ENCODE data around the gene DNAH12. TPM values are rescaled to one million over a fixed set of nuclear protein-coding genes. Genes with fewer than 3 reads are reported as not detected.
"Not testable (repeated sequence)": the region's sequence is repeated elsewhere in the genome, so short reads cannot be mapped to it uniquely, and the experiment has no call there.

The DNAH12 gene
- total RNA-seq, 2 experiments from 2014 or later, result not detected

- DNase-seq (no peak), ATAC-seq (no peak)
- H3K4me3 Mint-ChIP-seq, result no peak overlapping the region
- H3K9me3 Mint-ChIP-seq (ENCODE audit: low read depth), result no peaks in the 10 kb centered on the region
- H3K4me1 Mint-ChIP-seq, result no peaks in the 10 kb centered on the region
- H3K27me3 Mint-ChIP-seq, result peaks cover 5% of the 10 kb centered on the region
- no peak overlapping the region for H3K27ac Mint-ChIP-seq
- intact Hi-C loops (cut with DNase I, micrococcal nuclease), result no loop called here
- POLR2A ChIA-PET, result interaction anchor here (0.6 kb wide), 1 partner anchor 414 kb away, joined by 4 read pairs; no protein-coding TSS in a partner anchor
- CTCF ChIA-PET, result no interaction called here
- no peaks in the 10 kb centered on the region for H3K36me3 Mint-ChIP-seq (ENCODE audit: low read depth)
These were observed 32.0 kb downstream of the DNAH12 start for GRCh38 chr3:57512166-57512565.

- DNase-seq (no peak), ATAC-seq (no peak)
- no peaks in the 10 kb centered on the region for H3K4me1 Mint-ChIP-seq
- H3K27ac Mint-ChIP-seq, result no peak overlapping the region
- no peaks in the 10 kb centered on the region for H3K9me3 Mint-ChIP-seq (ENCODE audit: low read depth)
- ChIA-PET CTCF (interaction anchor here (1.0 kb wide), 1 partner anchor 54 kb away, joined by 3 read pairs; no protein-coding TSS in a partner anchor), POLR2A (no interaction called here)
- H3K36me3 Mint-ChIP-seq (ENCODE audit: low read depth), result no peaks in the 10 kb centered on the region
- peaks cover 4% of the 10 kb centered on the region for H3K27me3 Mint-ChIP-seq
- no peak overlapping the region for H3K4me3 Mint-ChIP-seq
- intact Hi-C loops (cut with DNase I, micrococcal nuclease), result no loop called here
These were observed 38.2 kb downstream of the DNAH12 start for GRCh38 chr3:57505901-57506300.

DNA sequence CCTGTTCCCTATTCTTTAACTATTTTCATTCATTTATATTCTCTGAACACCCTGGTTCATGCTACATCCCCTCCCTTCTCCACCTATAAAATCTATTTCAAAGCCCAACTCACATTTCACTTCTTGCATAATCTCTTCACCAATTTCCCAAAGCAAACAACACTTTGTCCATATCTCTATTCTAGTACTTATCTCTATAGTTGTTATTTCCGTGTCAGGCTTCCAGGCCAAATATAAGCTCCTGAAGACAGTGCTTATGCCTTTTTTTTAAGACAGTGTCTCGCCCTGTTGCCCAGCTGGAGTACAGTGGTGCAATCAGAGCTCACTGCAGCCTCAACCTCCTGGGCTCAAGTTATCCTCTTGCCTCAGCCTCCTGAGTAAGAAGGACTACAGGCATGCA, 43.6 kb downstream of the DNAH12 start:
- POLR2A ChIA-PET, result no interaction called here
- no peak overlapping the region for H3K27ac Mint-ChIP-seq
- H3K4me3 Mint-ChIP-seq, result no peak overlapping the region
- intact Hi-C loops (cut with DNase I, micrococcal nuclease), result no loop called here
- peaks cover 4% of the 10 kb centered on the region for H3K27me3 Mint-ChIP-seq
- no peaks in the 10 kb centered on the region for H3K36me3 Mint-ChIP-seq (ENCODE audit: low read depth)
- no peaks in the 10 kb centered on the region for H3K9me3 Mint-ChIP-seq (ENCODE audit: low read depth)
- CTCF ChIA-PET, result no interaction called here
- no peak for DNase-seq
- no peaks in the 10 kb centered on the region for H3K4me1 Mint-ChIP-seq
- ATAC-seq, result no peak

DNA sequence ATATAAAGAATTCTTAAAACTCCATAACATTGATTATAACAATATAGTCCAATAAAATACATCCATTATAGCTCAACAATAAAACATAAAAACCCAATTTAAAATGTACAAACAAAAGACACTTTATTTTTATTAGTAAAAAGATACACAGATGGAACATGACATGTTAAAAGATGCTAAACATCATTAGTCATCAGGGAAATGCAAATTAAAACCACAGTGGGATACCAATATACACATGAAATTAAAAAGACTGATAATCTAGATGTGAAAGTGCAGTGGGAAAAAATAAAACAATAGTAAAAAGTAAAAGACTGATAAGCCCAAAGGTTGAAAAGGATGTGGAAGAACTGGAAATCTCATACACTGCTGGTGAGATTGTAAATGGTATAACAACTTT, 46.2 kb downstream of the DNAH12 start:
- Mint-ChIP-seq H3K27me3 (peaks cover 4% of the 10 kb centered on the region), H3K4me1 (no peaks in the 10 kb centered on the region), H3K9me3 (ENCODE audit: low read depth) (no peaks in the 10 kb centered on the region), H3K36me3 (ENCODE audit: low read depth) (no peaks in the 10 kb centered on the region), H3K4me3 (no peak overlapping the region), H3K27ac (no peak overlapping the region)
- DNase-seq (no peak), ATAC-seq (no peak)
- CTCF ChIA-PET, result no interaction called here
- POLR2A ChIA-PET, result no interaction called here
- intact Hi-C loops (cut with DNase I, micrococcal nuclease), result no loop called here

DNA sequence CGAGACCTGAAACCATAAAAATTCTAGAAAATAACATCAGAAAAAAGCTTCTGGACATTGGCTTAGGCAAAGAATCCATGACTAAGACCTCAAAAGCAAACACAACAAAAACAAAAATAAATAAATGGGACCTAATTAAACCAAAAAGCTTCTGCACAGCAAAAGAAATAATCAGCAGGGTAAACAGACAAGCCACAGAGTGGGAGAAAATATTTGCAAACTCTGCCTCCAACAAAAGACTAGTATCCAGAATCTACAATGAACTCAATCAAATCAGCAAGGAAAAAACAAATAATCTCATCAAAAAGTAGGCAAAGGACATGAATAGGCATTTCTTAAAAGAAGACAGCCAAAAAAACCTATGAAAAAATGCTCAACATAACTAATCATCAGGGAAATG, 59.6 kb downstream of the DNAH12 start:
- Mint-ChIP-seq H3K36me3 (ENCODE audit: low read depth) (no peaks in the 10 kb centered on the region), H3K27me3 (peaks cover 1% of the 10 kb centered on the region), H3K4me1 (no peaks in the 10 kb centered on the region), H3K27ac (no peak overlapping the region), H3K9me3 (ENCODE audit: low read depth) (no peaks in the 10 kb centered on the region), H3K4me3 (no peak overlapping the region)
- intact Hi-C loops (cut with DNase I, micrococcal nuclease), result no loop called here
- no peak for ATAC-seq
- CTCF ChIA-PET, result no interaction called here
- no peak for DNase-seq
- POLR2A ChIA-PET, result no interaction called here

GRCh38 chr3:57477193-57477592, 67.0 kb downstream of the DNAH12 start:
- CTCF ChIA-PET; DNase-seq; ATAC-seq; H3K27ac Mint-ChIP-seq; H3K27me3 Mint-ChIP-seq; H3K36me3 Mint-ChIP-seq (ENCODE audit: low read depth); POLR2A ChIA-PET; H3K4me1 Mint-ChIP-seq; intact Hi-C loops (cut with DNase I, micrococcal nuclease); H3K9me3 Mint-ChIP-seq (ENCODE audit: low read depth); H3K4me3 Mint-ChIP-seq: not testable (repeated sequence)

- no peaks in the 10 kb centered on the region for H3K36me3 Mint-ChIP-seq (ENCODE audit: low read depth)
- intact Hi-C loops (cut with DNase I, micrococcal nuclease), result no loop called here
- CTCF ChIA-PET, result interaction anchor here (0.7 kb wide), 1 partner anchor 325 kb away, joined by 3 read pairs; no protein-coding TSS in a partner anchor
These were observed 79.3 kb downstream of the DNAH12 start for GRCh38 chr3:57464801-57465200.

DNA sequence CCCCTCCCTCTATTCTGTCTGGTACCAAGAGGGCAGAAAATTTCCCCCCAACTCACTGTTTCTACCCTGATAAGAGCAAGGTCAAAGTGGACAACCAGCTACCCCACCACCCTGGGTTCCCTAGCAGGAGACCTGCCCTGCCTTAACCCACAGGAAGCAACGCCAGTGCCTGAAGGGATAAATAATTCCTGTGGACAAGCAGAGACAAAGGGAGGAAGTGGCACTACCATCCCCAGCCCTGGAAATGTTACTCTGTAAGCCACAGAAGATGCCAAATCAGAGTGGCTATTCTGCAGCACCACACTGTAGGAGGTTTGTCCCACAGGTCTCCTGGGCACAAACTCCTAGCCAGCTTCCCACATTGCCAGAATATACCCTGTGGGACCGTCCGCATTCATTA, 80.1 kb downstream of the DNAH12 start:
- no peak overlapping the region for H3K4me3 Mint-ChIP-seq
- ATAC-seq (no peak), DNase-seq (no peak)
- H3K9me3 Mint-ChIP-seq (ENCODE audit: low read depth), result no peaks in the 10 kb centered on the region
- CTCF ChIA-PET, result interaction anchor here (0.6 kb wide), 1 partner anchor 348 kb away, joined by 3 read pairs; no protein-coding TSS in a partner anchor
- intact Hi-C loops (cut with DNase I, micrococcal nuclease), result no loop called here
- no peaks in the 10 kb centered on the region for H3K36me3 Mint-ChIP-seq (ENCODE audit: low read depth)
- H3K27me3 Mint-ChIP-seq, result peaks cover 1% of the 10 kb centered on the region
- H3K4me1 Mint-ChIP-seq, result no peaks in the 10 kb centered on the region
- H3K27ac Mint-ChIP-seq, result no peak overlapping the region
- POLR2A ChIA-PET, result no interaction called here

More at GRCh38 chr3:57464801-57465200, 79.3 kb downstream of the DNAH12 start:
- POLR2A ChIA-PET, result no interaction called here
- no peaks in the 10 kb centered on the region for H3K4me1 Mint-ChIP-seq
- no peaks in the 10 kb centered on the region for H3K9me3 Mint-ChIP-seq (ENCODE audit: low read depth)
- H3K27ac Mint-ChIP-seq, result no peak overlapping the region
- DNase-seq (no peak), ATAC-seq (no peak)
- H3K27me3 Mint-ChIP-seq, result peaks cover 1% of the 10 kb centered on the region
- no peak overlapping the region for H3K4me3 Mint-ChIP-seq

GRCh38 chr3:57451150-57451846, 92.8 kb downstream of the DNAH12 start:
- Mint-ChIP-seq H3K27ac (no peak overlapping the region), H3K4me1 (no peaks in the 10 kb centered on the region), H3K9me3 (ENCODE audit: low read depth) (no peaks in the 10 kb centered on the region), H3K27me3 (peaks cover 2% of the 10 kb centered on the region), H3K36me3 (ENCODE audit: low read depth) (no peaks in the 10 kb centered on the region), H3K4me3 (no peak overlapping the region)
- ChIA-PET POLR2A (no interaction called here), CTCF (interaction anchor here (0.7 kb wide), 1 partner anchor 54 kb away, joined by 3 read pairs; no protein-coding TSS in a partner anchor)
- ATAC-seq (no peak), DNase-seq (no peak)
- intact Hi-C loops (cut with DNase I, micrococcal nuclease), result no loop called here

- H3K27ac Mint-ChIP-seq; DNase-seq; H3K4me1 Mint-ChIP-seq; ATAC-seq; POLR2A ChIA-PET; H3K4me3 Mint-ChIP-seq; intact Hi-C loops (cut with DNase I, micrococcal nuclease); H3K9me3 Mint-ChIP-seq (ENCODE audit: low read depth); H3K27me3 Mint-ChIP-seq; H3K36me3 Mint-ChIP-seq (ENCODE audit: low read depth): not testable (repeated sequence)
- CTCF ChIA-PET, result interaction anchor here (1.0 kb wide), 1 partner anchor 53 kb away, joined by 3 read pairs; no protein-coding TSS in a partner anchor
These were observed 94.8 kb downstream of the DNAH12 start for GRCh38 chr3:57449276-57449847.

GRCh38 chr3:57448489-57448888, 95.7 kb downstream of the DNAH12 start:
- H3K4me3 Mint-ChIP-seq; H3K4me1 Mint-ChIP-seq; H3K9me3 Mint-ChIP-seq (ENCODE audit: low read depth); ATAC-seq; H3K27me3 Mint-ChIP-seq; H3K36me3 Mint-ChIP-seq (ENCODE audit: low read depth); H3K27ac Mint-ChIP-seq; POLR2A ChIA-PET; intact Hi-C loops (cut with DNase I, micrococcal nuclease); DNase-seq: not testable (repeated sequence)
- CTCF ChIA-PET, result interaction anchor here (1.0 kb wide), 1 partner anchor 53 kb away, joined by 3 read pairs; no protein-coding TSS in a partner anchor

DNA sequence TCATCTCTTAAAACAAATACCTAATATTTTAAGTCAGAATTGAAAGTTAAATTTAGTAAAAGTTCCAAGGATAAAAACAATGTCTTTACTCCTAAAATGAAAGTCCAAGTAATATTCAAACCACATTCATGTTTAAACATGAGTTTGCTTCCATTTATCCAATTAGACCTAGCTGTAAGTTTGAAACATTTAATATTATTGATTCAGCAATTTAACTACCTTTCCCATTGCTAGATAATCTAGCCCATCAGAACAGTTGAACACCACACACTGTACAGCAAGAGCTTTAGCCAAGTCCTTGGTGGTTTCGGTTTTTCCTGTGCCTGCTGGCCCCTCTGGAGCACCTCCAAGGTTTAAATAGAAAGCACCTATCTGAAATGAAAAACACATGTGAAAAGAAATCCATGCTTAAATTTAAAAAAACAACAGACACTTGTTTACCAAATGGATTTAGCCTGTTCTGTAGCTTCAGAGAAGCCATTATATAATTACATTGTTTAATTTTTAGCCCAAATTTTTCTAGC, 97.8 kb downstream of the DNAH12 start:
- Mint-ChIP-seq H3K9me3 (ENCODE audit: low read depth) (no peaks in the 10 kb centered on the region), H3K4me1 (no peaks in the 10 kb centered on the region), H3K27ac (no peak overlapping the region), H3K4me3 (no peak overlapping the region), H3K27me3 (peaks cover 3% of the 10 kb centered on the region), H3K36me3 (ENCODE audit: low read depth) (no peaks in the 10 kb centered on the region)
- CTCF ChIA-PET, result interaction anchor here (1.4 kb wide), 1 partner anchor 16 kb away, joined by 3 read pairs; no protein-coding TSS in a partner anchor
- DNase-seq, result no peak
- no peak for ATAC-seq
- POLR2A ChIA-PET, result no interaction called here
- intact Hi-C loops (cut with DNase I, micrococcal nuclease), result no loop called here

All from activated CD4-positive, alpha-beta T cell treated with anti-CD3 and anti-CD28 coated beads for 36 hours (primary cell).